DMS 273 (cell line): Measurements from ENCODE around the gene TUBGCP6.
A peak's percentile ranks its signal among the peaks of the same experiment; 100 is the strongest.

Experiments used
- DNase-seq: peaks from one replicate; lab custom pipeline; 2025; ENCODE audit not compliant: unreplicated experiment; lab: John Stamatoyannopoulos, UW

TUBGCP6 gene

DNA sequence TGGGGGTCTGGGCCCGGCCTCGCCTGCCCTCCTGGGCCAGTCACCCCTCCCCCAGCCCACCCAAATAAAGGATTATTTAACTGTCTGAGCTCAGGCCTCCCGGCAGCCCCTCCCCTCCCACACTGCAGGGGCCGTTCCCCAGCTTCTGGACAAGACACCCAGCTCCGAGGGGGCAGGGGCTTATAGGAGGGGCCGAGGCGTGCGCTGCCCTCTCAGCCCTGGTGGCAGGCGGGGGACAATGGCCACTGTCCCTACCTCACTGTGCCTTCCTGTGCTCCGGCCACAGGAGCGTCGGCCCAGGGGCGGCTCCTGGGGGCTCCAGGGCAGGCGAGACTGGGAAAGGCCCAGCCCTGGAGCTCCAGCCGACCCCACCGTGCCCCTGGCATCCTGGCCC lies 46.2 kb downstream of the TUBGCP6 start:
- no peak for DNase-seq

DNA sequence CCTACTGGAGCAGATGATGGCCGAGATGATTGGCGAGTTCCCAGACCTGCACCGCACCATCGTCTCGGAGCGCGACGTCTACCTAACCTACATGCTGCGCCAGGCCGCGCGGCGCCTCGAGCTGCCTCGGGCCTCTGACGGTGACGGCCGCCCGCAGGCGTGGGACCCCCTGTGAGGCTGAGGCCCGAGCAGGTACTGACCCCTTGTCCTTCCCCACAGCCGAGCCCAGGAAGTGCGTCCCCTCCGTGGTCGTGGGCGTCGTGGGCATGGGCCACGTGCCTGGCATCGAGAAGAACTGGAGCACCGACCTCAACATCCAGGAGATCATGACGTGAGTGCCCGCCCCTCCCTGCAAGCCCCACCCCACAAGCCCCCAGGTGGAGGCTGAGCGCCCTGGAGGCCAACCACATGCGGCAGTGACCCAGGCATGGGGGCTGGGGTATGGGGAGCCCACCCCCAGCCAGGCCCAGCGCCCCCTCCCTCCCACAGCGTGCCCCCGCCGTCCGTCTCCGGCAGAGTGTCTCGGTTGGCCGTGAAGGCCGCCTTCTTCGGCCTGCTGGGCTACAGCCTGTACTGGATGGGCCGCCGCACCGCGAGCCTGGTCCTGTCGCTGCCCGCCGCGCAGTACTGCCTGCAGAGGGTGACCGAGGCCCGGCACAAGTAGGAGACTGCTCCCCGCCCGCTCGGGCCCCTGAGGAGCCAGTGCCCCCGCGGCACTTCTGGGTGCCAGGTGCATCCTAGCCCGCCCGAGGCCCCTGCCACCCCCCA lies 46.8 kb downstream of the TUBGCP6 start:
- DNase-seq, result no peak

DNA sequence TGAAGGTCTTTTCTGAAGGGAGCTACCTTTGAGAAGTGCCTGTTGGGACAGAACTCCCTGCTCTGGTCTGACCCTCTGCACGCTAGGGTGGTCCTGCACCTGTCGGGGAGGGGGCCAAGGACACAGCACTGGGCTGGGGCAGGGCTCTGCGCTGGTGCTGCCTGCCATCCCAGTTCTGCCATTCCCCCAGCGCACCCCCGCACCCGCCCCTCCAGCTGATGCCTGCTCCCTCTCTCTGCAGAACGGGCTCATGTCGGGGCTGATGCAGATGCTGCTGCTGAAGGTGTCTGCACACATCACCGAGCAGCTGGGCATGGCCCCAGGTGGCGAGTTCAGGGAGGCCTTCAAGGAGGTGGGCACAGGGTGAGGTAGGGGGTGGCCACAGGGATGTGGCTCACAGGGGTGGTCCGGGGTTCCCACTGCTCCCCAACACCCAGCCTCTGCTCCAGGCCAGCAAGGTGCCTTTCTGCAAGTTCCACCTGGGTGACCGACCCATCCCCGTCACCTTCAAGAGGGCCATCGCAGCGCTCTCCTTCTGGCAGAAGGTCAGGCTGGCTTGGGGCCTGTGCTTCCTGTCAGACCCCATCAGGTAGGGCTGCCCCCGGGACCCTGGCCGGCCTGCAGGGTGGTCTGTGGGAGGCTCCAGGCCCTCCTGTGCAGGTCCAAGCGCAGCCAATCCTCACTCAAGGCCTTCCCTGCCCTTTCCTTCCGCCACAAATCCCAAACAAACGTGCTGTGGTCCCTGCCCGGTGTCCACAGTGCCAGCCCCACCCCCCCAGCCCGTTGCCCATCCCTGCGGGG lies 47.6 kb downstream of the TUBGCP6 start:
- DNase-seq, result no peak

DNA sequence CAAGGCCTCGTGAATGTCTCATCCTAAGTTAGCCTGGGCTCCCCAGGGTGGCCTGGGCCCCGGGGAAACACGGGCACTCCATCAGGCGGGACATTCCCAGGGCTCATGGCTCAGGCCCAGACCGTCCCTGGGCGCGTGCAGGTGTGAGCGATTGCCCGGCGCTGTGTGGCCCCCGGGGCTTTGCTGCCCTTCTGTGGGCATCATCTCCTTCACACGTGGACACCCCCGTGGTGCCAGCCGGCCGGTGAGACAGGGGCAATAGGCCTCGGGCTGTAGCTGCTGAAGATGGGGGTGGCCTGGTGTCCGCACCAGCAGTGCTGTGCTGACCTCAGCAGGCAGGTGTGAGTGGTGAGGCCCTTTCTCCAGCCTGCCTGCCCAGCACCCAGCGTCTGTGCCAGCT lies 48.6 kb downstream of the TUBGCP6 start:
- DNase-seq, result no peak

DNA sequence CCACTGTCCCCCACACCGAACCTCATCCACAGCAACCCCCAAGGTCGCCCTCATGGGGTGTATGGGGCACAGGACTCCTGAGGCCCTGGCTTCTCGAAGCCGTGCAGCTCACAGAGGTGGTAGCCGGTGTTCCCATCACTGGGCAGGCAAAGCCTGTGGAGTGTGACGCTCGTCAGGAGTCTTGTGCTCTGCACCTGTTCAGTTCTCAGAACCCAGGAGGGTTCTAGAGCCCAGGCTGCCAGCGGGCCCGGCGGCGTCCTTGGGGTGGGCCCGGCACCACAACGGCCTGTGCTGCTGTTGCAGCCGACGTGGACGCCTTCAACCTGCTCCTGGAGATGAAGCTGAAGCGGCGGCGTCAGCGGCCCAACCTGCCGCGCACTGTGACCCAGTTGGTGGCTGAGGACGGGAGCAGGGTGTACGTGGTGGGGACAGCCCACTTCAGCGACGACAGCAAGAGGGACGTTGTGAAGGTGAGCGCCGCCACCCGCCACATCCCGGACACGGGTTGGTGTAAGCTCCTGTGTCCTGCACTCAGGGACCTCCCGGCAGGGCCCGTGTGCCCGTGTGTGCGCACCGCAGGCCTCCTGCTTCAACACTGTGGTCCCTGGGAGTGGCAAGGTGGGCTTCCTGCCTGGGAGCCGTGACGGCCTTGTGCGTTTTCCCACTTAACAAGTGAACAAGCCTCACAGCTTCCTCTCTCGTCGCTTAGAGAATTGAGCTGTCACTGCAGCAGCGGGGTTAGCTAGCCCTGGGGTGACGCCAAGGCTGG lies 50.6 kb downstream of the TUBGCP6 start:
- DNase-seq, result no peak

DNA sequence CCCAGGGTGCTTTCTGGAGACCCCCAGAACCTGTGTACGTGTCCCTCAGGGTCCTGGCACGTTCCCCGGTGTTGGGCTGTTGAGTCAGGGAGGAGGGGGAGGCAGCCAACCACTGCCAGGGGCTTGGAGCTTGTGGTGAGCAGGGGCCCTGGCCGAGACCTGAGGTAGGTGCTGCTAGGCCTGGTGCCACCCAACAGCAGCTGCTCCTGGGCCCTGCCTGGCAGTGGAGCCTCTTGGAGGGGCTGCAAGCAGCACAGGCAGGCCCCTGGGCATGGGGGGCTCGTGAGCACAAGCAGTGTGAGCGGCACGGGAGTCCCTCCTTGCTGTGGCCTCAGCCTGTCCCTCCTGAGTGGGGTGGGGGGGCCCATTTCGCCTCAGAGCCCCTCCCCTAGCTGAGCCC lies 51.2 kb downstream of the TUBGCP6 start:
- DNase-seq, result no peak

DNA sequence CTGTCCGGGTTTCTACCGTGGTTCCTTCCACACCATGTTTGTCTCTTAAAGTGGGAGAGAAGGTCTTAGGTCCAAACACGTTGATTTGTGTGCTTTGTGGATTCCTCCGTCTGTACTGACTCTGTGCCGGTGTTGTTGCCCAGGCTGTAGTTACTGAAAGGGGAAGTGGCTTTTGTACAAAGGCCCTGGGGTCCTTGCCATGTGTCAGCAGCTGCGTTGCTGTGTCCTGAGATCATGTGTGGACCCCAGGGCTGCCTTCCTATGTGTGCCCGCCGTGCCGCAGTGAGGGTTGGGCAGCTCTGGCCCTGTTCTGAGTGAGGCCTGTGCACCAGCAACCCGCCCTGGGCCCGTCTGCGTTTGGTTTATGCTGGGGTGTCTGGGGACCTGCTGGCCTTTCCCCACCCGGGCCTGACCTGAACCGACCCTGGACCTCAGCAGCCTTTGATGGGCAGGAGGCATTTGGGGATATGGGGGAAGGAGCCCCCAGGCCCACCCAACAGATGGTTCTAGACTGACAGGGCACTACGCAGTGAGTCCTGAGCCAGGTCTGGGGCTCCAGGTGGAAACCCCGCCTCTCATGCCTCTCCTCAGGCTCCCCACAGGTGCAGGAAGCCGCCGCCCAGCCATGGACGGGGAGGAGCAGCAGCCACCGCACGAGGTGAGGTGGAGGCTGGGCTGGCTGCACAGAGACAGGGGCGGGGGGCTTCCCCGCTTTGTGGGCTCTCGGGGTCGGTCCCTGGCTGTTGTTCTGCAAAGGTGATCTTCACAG lies 52.2 kb downstream of the TUBGCP6 start:
- no peak for DNase-seq

DNA sequence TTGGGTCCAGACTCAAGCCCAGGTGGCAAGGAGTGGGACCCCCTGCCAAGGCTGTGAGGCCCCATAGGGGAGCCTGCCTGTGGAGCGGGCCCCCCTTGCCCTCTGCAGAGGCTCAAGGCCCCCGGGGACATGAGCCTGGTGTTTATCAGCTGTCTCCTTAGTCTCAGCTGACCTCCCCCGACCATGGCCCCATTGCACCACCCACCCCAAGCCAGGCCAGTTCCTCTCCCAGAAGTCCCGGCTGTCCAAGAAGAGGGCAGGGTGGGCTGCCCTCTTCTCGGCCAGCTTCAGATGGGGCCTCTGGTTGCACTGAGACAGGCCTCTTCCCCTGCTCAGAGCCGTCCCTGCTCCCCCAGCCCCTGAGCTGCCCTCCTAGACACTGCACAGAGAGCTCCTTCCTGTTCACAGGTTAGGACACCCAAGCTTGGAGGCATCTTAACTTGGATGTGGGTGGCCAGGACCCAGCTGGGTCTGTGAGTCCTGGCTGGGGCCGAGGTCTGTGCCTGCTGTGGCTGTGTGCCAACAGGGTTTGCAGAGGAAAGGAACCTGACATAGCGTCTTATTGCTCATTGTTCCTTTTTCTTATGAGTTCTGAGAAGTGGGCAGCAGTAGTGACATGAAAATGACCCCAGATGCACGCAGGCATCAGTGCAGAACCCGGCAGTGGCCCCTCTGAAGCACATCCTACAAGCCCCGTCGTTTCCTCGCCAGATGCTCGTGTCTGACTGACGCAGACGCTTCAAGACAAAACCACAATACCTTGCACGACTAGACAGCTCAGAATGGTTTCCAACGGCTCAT lies 53.7 kb downstream of the TUBGCP6 start:
- no peak for DNase-seq

DNA sequence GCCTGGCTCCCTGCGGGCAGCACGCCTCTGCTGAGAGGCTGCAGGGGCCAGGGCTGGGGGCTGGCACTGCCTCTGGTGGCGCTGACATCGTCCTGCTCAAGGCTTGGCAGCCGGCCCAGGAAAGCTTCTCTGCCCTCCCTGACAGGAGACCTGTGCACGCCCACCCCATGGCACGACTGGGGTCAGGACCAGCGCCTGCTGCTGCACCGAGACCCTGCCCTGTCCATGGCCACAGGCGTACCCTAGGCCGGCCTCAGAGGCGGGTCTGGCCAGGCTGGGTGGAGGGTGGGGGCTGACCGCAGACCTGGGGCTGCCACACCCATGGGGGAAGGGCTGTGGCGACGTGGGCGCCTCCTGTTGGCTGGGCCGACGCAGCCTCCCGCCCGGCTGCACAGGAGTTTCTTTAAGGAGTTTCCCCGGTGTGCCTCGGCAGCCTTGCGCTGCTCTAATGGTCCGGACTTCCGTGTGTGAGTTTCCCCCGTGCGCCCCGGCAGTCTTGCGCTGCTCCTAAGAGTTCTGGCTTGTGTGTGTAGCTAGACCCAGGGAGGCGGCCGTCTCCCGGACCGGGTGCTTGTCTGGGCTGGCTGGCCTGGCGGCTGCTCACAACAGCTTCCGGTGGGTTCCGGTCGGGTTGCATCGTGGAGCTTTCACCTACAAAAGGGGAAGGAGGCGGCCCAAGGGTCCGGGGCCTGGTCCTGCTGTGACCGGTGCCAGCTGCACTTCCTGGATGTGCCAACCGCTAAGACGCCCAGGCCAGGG lies 54.5 kb downstream of the TUBGCP6 start:
- DNase-seq, result peak; percentile 72

DNA sequence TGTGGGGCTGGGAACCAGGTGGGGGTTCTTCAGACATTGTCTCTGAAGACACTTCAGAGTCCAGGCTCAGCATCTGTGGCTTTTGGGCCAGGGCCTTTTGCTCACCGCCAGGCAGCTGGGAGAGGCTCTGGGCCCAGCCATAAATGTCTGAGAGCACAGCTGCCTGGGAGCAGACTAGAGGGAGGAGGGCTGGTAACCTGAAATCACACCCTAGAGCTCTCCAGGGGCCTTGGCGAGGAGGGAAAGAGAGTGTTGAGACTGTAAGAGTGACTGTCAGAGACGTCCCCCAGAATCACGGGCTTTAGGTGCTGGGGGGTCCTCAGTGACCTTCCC lies 55.0 kb downstream of the TUBGCP6 start:
- peak; percentile 72 for DNase-seq

DNA sequence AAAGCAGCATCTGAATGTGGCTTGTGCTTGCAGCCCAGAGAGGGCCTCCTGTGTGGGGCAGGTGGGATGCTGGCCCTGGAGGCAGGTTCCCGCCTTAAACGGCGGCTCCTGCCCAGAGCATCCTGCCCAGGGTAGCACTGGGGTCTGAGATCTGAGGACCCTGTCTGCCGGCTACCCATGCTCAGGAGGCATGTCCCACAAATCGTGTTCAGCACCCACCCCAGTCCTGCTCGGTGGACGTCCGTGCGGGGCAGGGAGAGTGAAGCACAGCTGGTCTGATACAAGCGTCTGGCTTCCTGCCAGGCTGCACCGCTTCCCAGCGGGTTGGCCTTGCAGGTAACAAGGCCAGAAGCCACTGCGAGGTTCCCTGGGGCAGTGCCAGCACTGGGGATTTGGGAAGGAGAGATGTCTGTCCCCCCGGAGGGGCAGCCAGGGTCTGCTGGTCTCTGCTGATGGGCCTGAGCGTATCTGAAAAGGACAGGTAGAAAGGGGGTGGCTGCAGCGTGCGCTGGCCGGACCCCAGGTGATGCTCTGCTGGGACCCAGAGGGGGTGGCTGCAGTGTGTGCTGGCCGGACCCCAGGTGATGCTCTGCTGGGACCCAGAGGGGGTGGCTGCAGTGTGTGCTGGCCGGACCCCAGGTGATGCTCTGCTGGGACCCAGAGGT lies 55.5 kb downstream of the TUBGCP6 start:
- peak; percentile 55 for DNase-seq

DNA sequence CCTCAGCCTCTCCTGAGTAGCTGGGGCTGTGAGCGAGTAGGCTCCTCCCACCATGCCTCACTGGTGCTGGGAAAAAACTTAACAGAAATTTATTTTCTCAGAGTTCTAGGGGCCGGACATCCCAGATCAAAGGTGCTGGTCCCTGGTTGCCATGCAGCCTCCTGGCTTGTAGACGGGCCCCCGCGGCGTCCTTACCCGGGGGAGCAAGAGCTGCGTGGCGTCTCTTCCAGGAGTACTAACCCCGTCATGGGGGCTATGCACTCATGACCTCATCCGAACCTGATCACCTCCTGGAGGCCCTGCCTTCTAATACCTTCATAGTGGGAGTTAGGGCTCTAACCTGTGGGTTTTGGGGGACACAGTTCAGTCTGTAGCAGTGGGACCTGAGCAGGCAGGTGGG lies 56.5 kb downstream of the TUBGCP6 start:
- no peak for DNase-seq

DNA sequence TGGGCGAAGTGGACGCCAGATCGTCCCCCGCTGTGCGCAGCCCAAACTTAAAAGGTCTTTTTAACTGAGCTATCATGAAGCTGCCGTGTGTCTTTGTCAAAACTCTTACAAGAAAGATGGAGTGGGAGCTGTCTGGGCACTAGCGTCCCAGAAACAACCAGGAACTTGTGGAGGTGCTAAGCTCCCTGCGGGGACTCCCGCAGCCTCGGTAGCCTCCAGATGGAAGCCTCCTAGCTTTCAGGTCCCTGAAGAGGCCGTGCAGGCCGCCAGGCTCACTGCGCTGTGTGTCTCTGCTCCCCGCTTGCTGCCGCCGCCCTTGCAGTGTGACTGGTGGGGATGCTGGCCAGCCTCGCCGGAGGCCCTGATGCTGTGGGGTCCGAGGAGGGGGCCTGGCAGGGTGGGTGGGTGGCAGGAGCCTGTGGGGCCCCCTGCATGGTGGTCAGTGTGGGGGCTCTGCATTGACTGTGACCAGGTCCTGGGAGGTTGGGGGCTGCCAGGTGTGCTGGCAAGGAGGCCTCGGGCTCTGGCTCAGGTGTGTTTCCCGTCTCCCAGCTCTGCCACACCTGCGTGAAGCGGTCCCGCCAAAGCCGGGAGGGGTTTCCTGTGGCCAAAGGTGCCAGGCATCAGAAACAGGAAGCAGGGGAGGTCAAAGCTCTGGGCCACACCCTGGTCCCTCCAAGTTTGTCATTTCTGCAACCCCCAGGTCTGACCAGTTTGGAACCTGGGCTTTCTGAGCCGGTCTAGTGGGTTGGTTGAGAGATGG lies 57.9 kb downstream of the TUBGCP6 start:
- DNase-seq, result peak; percentile 67

DNA sequence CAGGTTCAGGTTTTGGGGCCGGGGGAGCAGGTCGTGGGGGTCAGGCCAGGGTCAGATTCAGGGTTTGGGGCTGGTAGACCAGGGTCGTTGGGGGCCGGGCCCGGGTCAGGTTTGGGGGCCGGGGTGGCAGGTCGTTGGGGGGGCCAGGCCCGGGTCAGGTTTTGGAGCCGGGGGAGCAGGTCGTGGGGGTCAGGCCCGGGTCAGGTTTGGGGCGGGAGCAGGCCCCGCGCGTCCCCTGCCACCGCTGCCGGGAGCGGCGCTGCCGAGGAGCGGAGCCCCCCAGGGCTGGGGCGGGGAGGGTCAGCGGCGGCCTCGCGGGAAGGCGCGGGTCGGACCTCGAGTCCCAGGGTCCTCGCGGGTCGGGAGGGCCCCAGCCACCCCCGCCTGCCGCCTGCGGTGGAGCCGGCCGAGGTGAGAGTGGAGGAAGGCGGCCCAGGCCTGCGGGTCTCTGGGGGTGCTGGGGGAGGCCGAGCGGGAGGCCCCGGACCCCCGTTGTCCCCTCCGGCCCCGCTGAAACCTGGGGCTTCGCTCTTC lies 58.6 kb downstream of the TUBGCP6 start:
- DNase-seq, result no peak

DNA sequence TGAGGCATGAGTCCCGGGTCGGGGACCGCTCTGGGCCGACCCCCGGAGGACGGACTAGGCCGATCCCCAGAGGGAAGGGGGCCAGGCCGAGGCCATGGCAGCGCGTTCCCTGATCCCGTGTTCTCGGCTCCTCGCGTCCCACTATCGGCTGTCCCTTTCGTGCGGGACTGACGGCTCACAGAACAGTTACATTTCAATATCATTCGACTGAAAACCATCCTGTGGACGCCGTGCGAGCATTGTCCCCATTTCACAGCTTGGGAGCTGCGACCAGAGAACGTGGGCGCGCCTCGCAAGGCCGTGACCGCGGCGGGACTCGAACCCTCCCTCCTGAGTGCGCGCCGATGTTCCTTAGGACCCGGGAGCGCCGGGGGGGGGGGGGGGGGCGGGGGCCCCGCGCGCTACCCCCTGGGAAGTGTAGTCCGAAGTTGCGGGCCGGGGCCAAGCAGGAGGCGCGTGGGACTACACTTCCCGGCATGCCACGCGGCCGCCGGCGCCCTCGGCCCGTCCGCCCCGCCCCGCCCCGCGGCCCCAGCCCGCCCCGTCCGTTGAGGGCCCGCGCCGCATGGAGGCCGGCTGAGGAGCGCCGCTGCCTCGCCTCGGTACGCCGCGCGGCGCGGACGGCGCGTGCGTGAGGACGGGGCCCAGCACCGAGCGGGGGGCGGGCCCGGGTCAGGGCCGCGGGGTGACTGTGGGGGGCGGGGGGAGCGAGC lies 59.3 kb downstream of the TUBGCP6 start, which contains the start of gene TRABD:
TRABD (plus strand) TSS at position 539 of the 713 bp plus-strand sequence. CDS start 7,148 bp downstream, outside the sequence.
- peak; percentile 92 for DNase-seq

DNA sequence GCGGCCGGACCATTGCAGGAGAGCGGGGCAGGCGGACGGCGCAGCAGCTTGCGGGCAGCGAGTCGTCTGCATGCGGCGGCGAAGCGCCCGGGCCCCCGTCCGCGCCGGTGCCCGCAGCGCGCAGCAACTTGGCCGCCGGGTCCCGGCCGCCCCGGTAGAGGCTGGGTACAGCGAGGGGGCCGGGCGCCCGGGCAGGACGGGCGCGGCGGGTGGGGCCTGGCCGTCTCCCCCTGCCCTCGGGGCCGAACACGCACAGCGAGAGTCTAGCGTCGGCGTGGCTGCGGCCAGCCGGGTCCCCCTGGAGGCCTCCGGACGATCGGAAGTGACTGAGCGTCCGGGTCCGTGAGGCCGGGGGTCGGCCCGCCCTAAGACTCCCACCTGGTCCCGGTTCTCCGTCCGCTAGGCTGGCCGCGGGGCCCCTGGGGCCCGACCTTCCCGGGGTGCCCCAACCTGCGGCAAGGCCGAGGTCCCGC lies 59.9 kb downstream of the TUBGCP6 start:
- no peak for DNase-seq
